Panc1 (cell line): Measurements from ENCODE around the gene ZW10.

Source experiments
- CTCF ChIP-seq: fragments of 450-650 bp; IDR thresholded peaks from 2 replicates; pipeline ENCODE4 v1.5.1; 2017; ENCODE audit warnings: mild to moderate bottlenecking
- REST ChIP-seq, 2 experiments: IDR thresholded peaks; 2 replicates each; pipeline ENCODE4 v1.6.1; 2011 to 2012; ENCODE audit warnings: low read depth in 2 of 2, control low read depth in 1 of 2, low read length in 1 of 2, mild to moderate bottlenecking in 1 of 2, moderate library complexity in 1 of 2; ENCODE audit not compliant: insufficient read depth in 1 of 2

- TF ChIP-seq CTCF, result no peak
- TF ChIP-seq REST (IDR thresholded peaks at IDR 0.05; ENCODE audit: insufficient read depth in 1 of 2, low read depth in 2 of 2, low read length in 1 of 2), result no peak
Observed at GRCh38 chr11:113773092-113773415, 438 bp downstream of the ZW10 start.
